CD4-positive, alpha-beta T cell (primary cell): ENCODE results near the gene TEX50. TPM values are rescaled to one million over a fixed set of nuclear protein-coding genes. Genes with fewer than 3 reads are reported as not detected.
A peak's percentile ranks its signal among the peaks of the same experiment; 100 is the strongest.
"Not testable (repeated sequence)": the region's sequence is repeated elsewhere in the genome, so short reads cannot be mapped to it uniquely, and the experiment has no call there.

ENCODE experiments used
- ATAC-seq: fragments of 200-7000 bp; cut with Tn5 transposase; one replicate; pipeline ENCODE4 v1.10.0; 2022; ENCODE audit warnings: mild to moderate bottlenecking; ENCODE audit not compliant: poor library complexity
- CTCF ChIA-PET: fragments of 350-600 bp; sonication (Branson Sonifier 250); formaldehyde crosslinking; loops from one replicate; lab custom pipeline; 2021; ENCODE audit warnings: antibody characterized with exemption, inconsistent platforms; lab: Charles Lee
- POLR2A ChIA-PET: fragments of 350-600 bp; sonication (Branson Sonifier 250); formaldehyde crosslinking; loops from one replicate; lab custom pipeline; 2021; ENCODE audit warnings: antibody characterized with exemption, inconsistent platforms; lab: Charles Lee
- DNase-seq, 14 experiments: peaks; one replicate each; pipeline ENCODE4 v3.0.0-alpha.2; 2013 to 2020; ENCODE audit warnings: mixed read lengths in 2 of 14
- H3K27ac ChIP-seq, 2 donors: one replicate each; pipeline versions ENCODE4 v1.5.1 to v1.7.0; 2013; ENCODE audit warnings: low read length in 2 of 2, low read depth in 1 of 2, mild to moderate bottlenecking in 1 of 2
- H3K27me3 ChIP-seq, 2 experiments: 1 replicate in 1 of 2; 2 replicates in 1 of 2; pipeline versions ENCODE4 v1.6.1 to v1.7.0; 2013; ENCODE audit warnings: low read length in 2 of 2, control low read depth in 1 of 2, mild to moderate bottlenecking in 1 of 2, moderate library complexity in 1 of 2; ENCODE audit not compliant: insufficient read depth in 2 of 2, control insufficient read depth in 1 of 2
- H3K36me3 ChIP-seq: one replicate; pipeline ENCODE4 v1.6.1; 2013; ENCODE audit warnings: low read length, control low read depth; ENCODE audit not compliant: insufficient read depth
- H3K4me1 ChIP-seq: one replicate; pipeline ENCODE4 v1.6.1; 2013; ENCODE audit warnings: low read length, control low read depth; ENCODE audit not compliant: insufficient read depth
- H3K4me3 ChIP-seq: one replicate; pipeline ENCODE4 v1.5.1; 2013; ENCODE audit warnings: mild to moderate bottlenecking, low read length, moderate library complexity
- H3K9me3 ChIP-seq, 2 experiments: 1 replicate in 1 of 2; 2 replicates in 1 of 2; pipeline versions ENCODE4 v1.6.1 to v1.7.0; 2013; ENCODE audit warnings: low read length in 2 of 2, mild to moderate bottlenecking in 2 of 2, control low read depth in 1 of 2, moderate library complexity in 1 of 2; ENCODE audit not compliant: control insufficient read depth in 1 of 2, insufficient read depth in 1 of 2
- H3K27ac Mint-ChIP-seq: one replicate; pipeline ENCODE4 v1.8.0; 2020; ENCODE audit warnings: mixed read lengths
- H3K27me3 Mint-ChIP-seq: one replicate; pipeline ENCODE4 v1.8.0; 2021; ENCODE audit warnings: mixed read lengths
- H3K36me3 Mint-ChIP-seq: one replicate; pipeline ENCODE4 v1.8.0; 2021; ENCODE audit warnings: low read depth, mixed read lengths
- H3K4me1 Mint-ChIP-seq: one replicate; pipeline ENCODE4 v1.8.0; 2021; ENCODE audit warnings: low read depth, mixed read lengths
- H3K4me3 Mint-ChIP-seq: one replicate; pipeline ENCODE4 v1.8.0; 2020; ENCODE audit warnings: mild to moderate bottlenecking, mixed read lengths
- H3K9me3 Mint-ChIP-seq: one replicate; pipeline ENCODE4 v1.8.0; 2020; ENCODE audit warnings: mixed read lengths
- intact Hi-C, 2 experiments: fragments of 100-400 bp; cut with DNase I in 1 of 2; cut with micrococcal nuclease in 1 of 2; formaldehyde crosslinking; loops; one replicate each; pipeline versions ENCODE4 v1.15.1 to v1.9.0; 2023 to 2025; cut with DNase I, micrococcal nuclease
- total RNA-seq, 174 experiments: library from RNA in 2 of 174; stranded (reverse) in 2 of 174; gene quantifications; one replicate each; pipeline ENCODE4 v1.2.3 and lab custom pipeline; 2021 to 2026
- TF ChIP-seq, protein P1 (sequence below): fragments of 200-600 bp; IDR thresholded peaks from one replicate; pipeline ENCODE4 v1.8.0; 2022; ENCODE audit warnings: antibody characterized with exemption, mild to moderate bottlenecking

TEX50 gene
- total RNA-seq, 2 experiments from 2014 or later = not detected

DNA sequence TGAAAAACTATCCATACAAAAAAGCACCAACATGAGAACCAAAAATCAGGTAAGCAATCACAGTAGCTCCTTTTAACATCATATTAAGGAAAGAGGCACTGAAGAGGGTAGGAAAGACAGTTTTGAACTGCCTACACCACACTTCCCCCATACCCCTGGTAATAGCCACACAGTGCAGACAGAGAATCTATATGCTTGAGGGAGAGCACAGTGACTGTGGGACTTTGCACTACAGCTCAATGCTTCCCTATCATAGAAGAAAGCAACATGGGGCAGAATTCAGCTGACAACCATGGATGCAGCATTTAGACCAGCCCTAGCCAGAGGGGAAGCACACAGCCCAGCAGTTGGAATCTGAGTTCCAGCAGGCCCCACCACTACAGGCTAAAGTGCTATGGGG, 7.9 kb upstream of the TEX50 start:
- no peak overlapping the region for H3K4me3 Mint-ChIP-seq
- H3K36me3 ChIP-seq = no peaks in the 10 kb centered on the region
- H3K27ac Mint-ChIP-seq = no peak overlapping the region
- TF ChIP-seq, protein P1, sequence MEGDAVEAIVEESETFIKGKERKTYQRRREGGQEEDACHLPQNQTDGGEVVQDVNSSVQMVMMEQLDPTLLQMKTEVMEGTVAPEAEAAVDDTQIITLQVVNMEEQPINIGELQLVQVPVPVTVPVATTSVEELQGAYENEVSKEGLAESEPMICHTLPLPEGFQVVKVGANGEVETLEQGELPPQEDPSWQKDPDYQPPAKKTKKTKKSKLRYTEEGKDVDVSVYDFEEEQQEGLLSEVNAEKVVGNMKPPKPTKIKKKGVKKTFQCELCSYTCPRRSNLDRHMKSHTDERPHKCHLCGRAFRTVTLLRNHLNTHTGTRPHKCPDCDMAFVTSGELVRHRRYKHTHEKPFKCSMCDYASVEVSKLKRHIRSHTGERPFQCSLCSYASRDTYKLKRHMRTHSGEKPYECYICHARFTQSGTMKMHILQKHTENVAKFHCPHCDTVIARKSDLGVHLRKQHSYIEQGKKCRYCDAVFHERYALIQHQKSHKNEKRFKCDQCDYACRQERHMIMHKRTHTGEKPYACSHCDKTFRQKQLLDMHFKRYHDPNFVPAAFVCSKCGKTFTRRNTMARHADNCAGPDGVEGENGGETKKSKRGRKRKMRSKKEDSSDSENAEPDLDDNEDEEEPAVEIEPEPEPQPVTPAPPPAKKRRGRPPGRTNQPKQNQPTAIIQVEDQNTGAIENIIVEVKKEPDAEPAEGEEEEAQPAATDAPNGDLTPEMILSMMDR = no peak
- DNase-seq (no peak), ATAC-seq (no peak)
- H3K36me3 Mint-ChIP-seq = no peaks in the 10 kb centered on the region
- H3K4me3 ChIP-seq = no peak overlapping the region
- H3K9me3 Mint-ChIP-seq = no peaks in the 10 kb centered on the region
- H3K9me3 ChIP-seq = no peaks in the 10 kb centered on the region
- no peak overlapping the region for H3K27ac ChIP-seq
- intact Hi-C loops = loop anchor here in 1 of 2 experiments (5.0 kb wide), 1 partner anchor 200 kb away; no protein-coding TSS in a partner anchor
- H3K4me1 Mint-ChIP-seq = no peaks in the 10 kb centered on the region
- peaks cover 8% of the 10 kb centered on the region for H3K27me3 Mint-ChIP-seq
- no peaks in the 10 kb centered on the region for H3K27me3 ChIP-seq
- POLR2A ChIA-PET = no interaction called here
- CTCF ChIA-PET = no interaction called here
- H3K4me1 ChIP-seq = no peaks in the 10 kb centered on the region

DNA sequence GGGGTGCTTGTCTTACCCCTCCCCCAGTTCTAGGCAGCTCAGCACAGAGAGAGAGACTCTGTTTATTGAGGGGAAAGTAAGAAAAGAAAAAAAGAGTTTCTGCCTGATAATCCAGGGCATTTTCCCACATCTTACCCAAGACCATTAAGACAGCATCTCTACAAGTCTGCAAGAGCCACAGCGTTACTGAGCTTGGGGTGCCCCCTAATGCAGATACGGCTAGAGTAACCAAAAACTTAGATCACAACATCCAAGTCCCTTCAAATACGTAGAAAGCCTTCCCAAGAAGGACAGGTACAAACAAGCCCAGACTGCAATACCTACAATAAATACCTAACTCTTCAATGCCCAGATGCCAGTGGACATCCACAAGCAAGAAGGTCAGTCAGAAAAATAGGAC, 6.2 kb upstream of the TEX50 start:
- Mint-ChIP-seq H3K4me1 (no peaks in the 10 kb centered on the region), H3K36me3 (no peaks in the 10 kb centered on the region), H3K9me3 (no peaks in the 10 kb centered on the region), H3K4me3 (no peak overlapping the region), H3K27ac (no peak overlapping the region), H3K27me3 (peaks cover 8% of the 10 kb centered on the region)
- Histone ChIP-seq H3K4me1 (no peaks in the 10 kb centered on the region), H3K9me3 (no peaks in the 10 kb centered on the region), H3K27me3 (no peaks in the 10 kb centered on the region), H3K36me3 (no peaks in the 10 kb centered on the region), H3K27ac (no peak overlapping the region), H3K4me3 (no peak overlapping the region)
- intact Hi-C loops = loop anchor here in 1 of 2 experiments (5.0 kb wide), 1 partner anchor 202 kb away; no protein-coding TSS in a partner anchor
- DNase-seq (peak in 2 of 14 experiments; percentile 7 to 28), ATAC-seq (no peak)
- CTCF ChIA-PET = no interaction called here
- POLR2A ChIA-PET = no interaction called here
- TF ChIP-seq, protein P1 = no peak

DNA sequence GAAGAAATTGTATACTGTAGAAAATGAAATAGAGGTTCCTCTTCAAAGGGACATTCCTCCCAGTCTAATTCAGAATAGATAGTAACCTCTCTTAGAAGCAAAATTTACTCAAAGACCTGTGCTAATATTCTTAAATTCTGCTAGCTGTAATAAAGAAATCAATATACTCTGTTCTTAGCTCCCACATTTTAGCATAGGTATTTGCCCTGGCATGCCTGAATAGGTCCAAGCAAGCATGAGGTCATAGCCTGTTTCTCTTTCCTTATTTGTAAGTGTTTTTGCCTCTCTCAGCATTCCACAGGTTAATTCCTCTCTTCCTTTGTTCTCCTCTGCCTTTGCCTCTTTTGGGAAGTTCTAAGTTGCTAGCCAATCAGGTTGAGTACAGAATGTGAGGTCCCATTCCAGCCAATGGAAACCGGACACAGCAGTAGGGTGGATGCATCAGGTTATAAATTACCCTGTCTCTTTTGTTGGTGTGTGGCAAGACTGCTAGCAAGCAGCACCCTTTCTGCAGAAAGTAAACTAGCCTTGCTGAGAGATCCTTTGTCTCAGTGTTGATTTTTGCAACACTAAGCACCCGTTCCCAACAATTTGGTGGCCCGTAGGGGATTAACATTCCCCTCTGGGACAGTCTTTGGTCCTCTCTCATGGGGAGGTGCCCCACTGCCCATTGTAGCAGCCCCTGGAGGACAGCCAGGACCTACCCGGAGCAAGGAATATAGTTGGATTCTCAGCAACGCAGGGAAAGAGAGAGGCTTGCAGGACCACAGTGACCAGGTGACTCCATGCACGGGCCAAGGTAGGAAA, 2.3 kb downstream of the TEX50 start:
- ATAC-seq, H3K36me3 ChIP-seq, H3K27ac Mint-ChIP-seq, POLR2A ChIA-PET, H3K27ac ChIP-seq, H3K27me3 Mint-ChIP-seq, H3K4me1 ChIP-seq, H3K9me3 ChIP-seq, H3K36me3 Mint-ChIP-seq, DNase-seq, H3K9me3 Mint-ChIP-seq, H3K27me3 ChIP-seq, H3K4me3 ChIP-seq, H3K4me3 Mint-ChIP-seq, H3K4me1 Mint-ChIP-seq, intact Hi-C loops: not testable (repeated sequence)
- CTCF ChIA-PET = interaction anchor here (1.5 kb wide), 1 partner anchor 9 kb away, joined by 6 read pairs; no protein-coding TSS in a partner anchor
